OCI-LY3 (cell line): ENCODE measurements around the gene IPCEF1.

ENCODE experiments used
- EZH2phosphoT487 ChIP-seq: fragments of 200-600 bp; shearing (Covaris generic); IDR thresholded peaks from 2 replicates; pipeline ENCODE4 v1.6.1; 2018; ENCODE audit warnings: antibody characterized with exemption, mixed run types, low read depth
- TF ChIP-seq, protein P1 (sequence below): fragments of 200-600, 300-600 bp; sonication (generic); IDR thresholded peaks from 2 replicates; pipeline ENCODE4 v1.5.1; 2014; ENCODE audit warnings: antibody characterized with exemption, low read length, low read depth

GRCh38 chr6:154399097-154399496 is 42.5 kb upstream of the IPCEF1 start:
- TF ChIP-seq, protein P1, sequence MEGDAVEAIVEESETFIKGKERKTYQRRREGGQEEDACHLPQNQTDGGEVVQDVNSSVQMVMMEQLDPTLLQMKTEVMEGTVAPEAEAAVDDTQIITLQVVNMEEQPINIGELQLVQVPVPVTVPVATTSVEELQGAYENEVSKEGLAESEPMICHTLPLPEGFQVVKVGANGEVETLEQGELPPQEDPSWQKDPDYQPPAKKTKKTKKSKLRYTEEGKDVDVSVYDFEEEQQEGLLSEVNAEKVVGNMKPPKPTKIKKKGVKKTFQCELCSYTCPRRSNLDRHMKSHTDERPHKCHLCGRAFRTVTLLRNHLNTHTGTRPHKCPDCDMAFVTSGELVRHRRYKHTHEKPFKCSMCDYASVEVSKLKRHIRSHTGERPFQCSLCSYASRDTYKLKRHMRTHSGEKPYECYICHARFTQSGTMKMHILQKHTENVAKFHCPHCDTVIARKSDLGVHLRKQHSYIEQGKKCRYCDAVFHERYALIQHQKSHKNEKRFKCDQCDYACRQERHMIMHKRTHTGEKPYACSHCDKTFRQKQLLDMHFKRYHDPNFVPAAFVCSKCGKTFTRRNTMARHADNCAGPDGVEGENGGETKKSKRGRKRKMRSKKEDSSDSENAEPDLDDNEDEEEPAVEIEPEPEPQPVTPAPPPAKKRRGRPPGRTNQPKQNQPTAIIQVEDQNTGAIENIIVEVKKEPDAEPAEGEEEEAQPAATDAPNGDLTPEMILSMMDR = no peak
- no peak for TF ChIP-seq EZH2phosphoT487
